Natural killer cell treated with Interleukin-12 subunit alpha and Interleukin-12 subunit beta and Interleukin-15 and Interleukin-18, amount 100 ng/mL, for 72 hours (primary cell): Measurements from ENCODE around the gene CARS1. TPM values are rescaled to one million over a fixed set of nuclear protein-coding genes. Genes with fewer than 3 reads are reported as not detected.

Source experiments
- ATAC-seq, 2 donors: fragments of 150-1000 bp; cut with Tn5 transposase in 1 of 2; sonication (Bioruptor Pico), chemical (Tn5 transposase) in 1 of 2; 2 replicates each; pipeline ENCODE4 v1.10.0; 2021
- DNase-seq: peaks from one replicate; pipeline ENCODE4 v3.0.0; 2022; ENCODE audit warnings: low spot score
- H3K27ac Mint-ChIP-seq, 2 donors: 1 replicate in 1 of 2; 2 replicates in 1 of 2; pipeline ENCODE4 v1.8.0; 2022; ENCODE audit warnings: mixed read lengths in 2 of 2, mild to moderate bottlenecking in 1 of 2, moderate library complexity in 1 of 2
- H3K27me3 Mint-ChIP-seq, 2 donors: 1 replicate in 1 of 2; 2 replicates in 1 of 2; pipeline ENCODE4 v1.8.0; 2022; ENCODE audit warnings: mixed read lengths in 2 of 2
- H3K36me3 Mint-ChIP-seq: one replicate; pipeline ENCODE4 v1.8.0; 2022; ENCODE audit warnings: mixed read lengths
- H3K4me1 Mint-ChIP-seq, 2 donors: 1 replicate in 1 of 2; 2 replicates in 1 of 2; pipeline ENCODE4 v1.8.0; 2022; ENCODE audit warnings: low read depth in 2 of 2, mixed read lengths in 2 of 2, mild to moderate bottlenecking in 1 of 2
- H3K4me3 Mint-ChIP-seq: one replicate; pipeline ENCODE4 v1.8.0; 2022; ENCODE audit warnings: mixed read lengths
- H3K9me3 Mint-ChIP-seq: 2 replicates; pipeline ENCODE4 v1.8.0; 2022; ENCODE audit warnings: mixed read lengths
- total RNA-seq, 2 donors: library from RNA; stranded (reverse); gene quantifications; one replicate each; pipeline ENCODE4 v1.2.3, GENCODE V29; 2022

CARS1 gene
- total RNA-seq, 2 donors from 2014 or later, result 88.8 to 128 TPM

DNA sequence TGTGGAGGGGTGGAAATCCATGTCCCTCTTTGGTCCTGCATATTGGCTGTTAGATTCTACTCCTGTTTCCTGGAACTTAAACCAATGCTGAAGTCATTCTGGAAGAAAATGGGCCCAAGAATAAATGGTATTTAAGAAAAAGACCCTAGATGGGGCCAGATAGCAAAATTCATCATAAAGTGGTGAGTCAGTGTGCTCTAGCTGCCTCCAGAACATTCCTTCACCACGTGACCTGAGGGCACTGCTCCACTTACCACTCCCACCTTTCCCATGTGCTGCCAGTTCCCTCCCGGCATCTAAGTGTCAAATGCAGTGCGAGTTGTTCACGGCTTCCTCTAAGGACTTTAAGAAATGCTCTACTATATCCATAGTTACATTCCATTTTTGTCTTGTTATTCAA lies 34.2 kb downstream of the CARS1 start:
- DNase-seq (no peak), ATAC-seq (no peak)
- Mint-ChIP-seq H3K4me3 (no peak overlapping the region), H3K36me3 (peaks cover 8% of the 10 kb centered on the region), H3K27me3 (no peaks in the 10 kb centered on the region), H3K4me1 (peaks cover 14 to 24% of the 10 kb centered on the region in 2 donors), H3K27ac (peak overlapping the region; percentile 20 to 62), H3K9me3 (no peaks in the 10 kb centered on the region)

DNA sequence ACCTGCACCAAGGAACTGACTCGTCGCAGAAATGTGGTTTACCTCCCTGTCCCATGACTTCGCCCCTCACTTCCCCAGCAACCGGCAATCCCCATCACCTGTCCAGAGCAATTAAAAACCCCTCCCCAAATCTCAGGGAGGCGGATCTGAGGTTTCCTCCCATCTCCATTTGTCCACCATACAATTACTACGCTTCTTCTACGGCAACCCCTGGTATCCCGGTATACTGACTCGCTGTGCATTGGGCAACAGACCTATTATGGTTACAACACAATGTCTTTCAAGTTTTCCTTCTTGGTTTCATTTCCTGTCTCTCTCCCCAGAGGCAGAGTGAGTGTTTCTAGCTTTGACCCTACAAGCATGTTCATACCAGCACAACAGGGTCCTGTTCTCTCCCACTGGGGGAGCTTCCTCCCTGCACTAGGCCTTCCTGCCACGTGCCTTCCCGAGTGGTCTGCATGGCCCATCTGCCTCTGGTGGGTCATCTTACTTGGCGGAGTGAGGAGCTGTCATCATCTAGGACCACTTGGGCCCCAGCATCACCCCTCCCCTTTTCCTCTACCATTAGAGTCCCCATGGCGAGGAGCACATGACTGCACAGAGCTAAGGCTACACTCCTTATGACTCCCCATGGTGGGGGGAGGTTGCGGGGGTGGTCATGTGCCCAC lies 34.8 kb downstream of the CARS1 start:
- peaks cover 14 to 24% of the 10 kb centered on the region in 2 donors for H3K4me1 Mint-ChIP-seq
- peaks cover 10% of the 10 kb centered on the region for H3K36me3 Mint-ChIP-seq

DNA sequence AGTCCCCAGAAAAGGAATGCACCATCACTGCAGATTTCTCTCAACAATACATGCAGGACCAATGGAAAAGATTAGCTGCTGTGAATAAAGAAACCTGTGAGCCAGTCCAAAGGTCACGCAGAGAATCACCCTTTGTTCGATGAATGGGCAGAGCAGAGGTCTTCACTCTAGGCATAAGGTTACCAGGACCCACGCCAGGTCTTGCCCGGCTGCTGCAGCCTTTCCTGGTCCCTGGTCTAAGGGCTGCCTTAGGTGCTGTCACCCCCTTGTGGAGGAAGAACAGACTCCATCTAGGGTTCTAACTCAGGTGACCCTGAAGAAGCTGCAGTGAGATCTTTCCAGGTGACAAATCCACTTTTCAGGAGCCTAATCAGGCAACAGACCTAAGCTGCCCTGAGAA lies 36.1 kb downstream of the CARS1 start:
- no peaks in the 10 kb centered on the region for H3K9me3 Mint-ChIP-seq
- H3K36me3 Mint-ChIP-seq, result peaks cover 10% of the 10 kb centered on the region
- H3K4me3 Mint-ChIP-seq, result no peak overlapping the region
- no peak for ATAC-seq
- DNase-seq, result no peak
- H3K4me1 Mint-ChIP-seq, result peaks cover 14 to 24% of the 10 kb centered on the region in 2 donors
- no peaks in the 10 kb centered on the region for H3K27me3 Mint-ChIP-seq
- H3K27ac Mint-ChIP-seq, result no peak overlapping the region

More for the DNA sequence above, 34.8 kb downstream of the CARS1 start:
- ATAC-seq (peak; percentile 73 to 76), DNase-seq (no peak)
- Mint-ChIP-seq H3K9me3 (no peaks in the 10 kb centered on the region), H3K4me3 (peak overlapping the region; percentile 7), H3K27me3 (no peaks in the 10 kb centered on the region), H3K27ac (peak overlapping the region; percentile 20 to 62)

DNA sequence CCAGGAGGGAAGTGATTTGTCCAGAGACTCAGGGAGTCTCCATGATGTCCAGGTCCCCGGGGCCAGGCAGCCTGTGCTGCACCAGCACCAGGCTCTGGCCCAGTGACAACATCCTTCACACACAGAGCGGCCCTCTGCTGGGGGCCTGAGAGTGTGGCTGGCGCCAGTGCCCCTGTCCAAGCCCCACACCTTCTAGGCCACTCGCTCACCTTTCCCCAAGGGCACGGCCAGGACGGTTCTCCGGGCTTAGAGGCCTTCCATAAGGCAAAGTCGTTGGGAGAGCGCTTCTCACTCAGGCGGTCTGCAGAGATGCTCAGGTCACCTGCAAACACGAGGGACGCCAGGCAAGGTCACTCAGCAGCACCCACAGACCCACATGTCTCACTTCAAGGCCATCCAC lies 37.2 kb downstream of the CARS1 start:
- peak overlapping the region in 1 of 2 donors; percentile 52 for H3K27ac Mint-ChIP-seq
- H3K36me3 Mint-ChIP-seq, result peaks cover 5% of the 10 kb centered on the region
- no peaks in the 10 kb centered on the region for H3K27me3 Mint-ChIP-seq
- H3K4me1 Mint-ChIP-seq, result peaks cover 18 to 30% of the 10 kb centered on the region in 2 donors
- H3K9me3 Mint-ChIP-seq, result no peaks in the 10 kb centered on the region
- H3K4me3 Mint-ChIP-seq, result no peak overlapping the region
- no peak for DNase-seq
- ATAC-seq, result no peak

DNA sequence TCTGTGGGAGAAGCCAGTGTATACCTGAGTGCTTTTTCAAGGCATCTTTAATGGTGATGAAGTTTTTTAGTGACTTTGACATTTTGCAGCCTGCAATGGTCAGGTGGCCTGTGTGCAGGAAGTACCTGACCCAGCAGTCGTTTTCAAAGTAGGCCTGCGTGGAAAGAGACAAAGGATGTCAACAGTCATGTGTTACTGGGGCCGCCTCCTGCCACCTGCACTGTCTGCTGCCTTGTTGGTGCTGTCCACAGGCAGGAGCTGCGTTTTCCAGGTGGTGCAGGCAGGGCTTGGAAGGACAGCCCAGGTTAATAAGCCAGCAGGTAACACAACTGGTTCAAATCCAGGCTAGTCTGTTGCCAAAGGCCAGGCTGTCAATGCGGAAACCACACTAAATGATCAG lies 38.6 kb downstream of the CARS1 start:
- DNase-seq, result no peak
- Mint-ChIP-seq H3K4me3 (no peak overlapping the region), H3K4me1 (peaks cover 23 to 32% of the 10 kb centered on the region in 2 donors), H3K36me3 (peaks cover 5% of the 10 kb centered on the region), H3K27me3 (no peaks in the 10 kb centered on the region), H3K27ac (no peak overlapping the region), H3K9me3 (no peaks in the 10 kb centered on the region)
- no peak for ATAC-seq

DNA sequence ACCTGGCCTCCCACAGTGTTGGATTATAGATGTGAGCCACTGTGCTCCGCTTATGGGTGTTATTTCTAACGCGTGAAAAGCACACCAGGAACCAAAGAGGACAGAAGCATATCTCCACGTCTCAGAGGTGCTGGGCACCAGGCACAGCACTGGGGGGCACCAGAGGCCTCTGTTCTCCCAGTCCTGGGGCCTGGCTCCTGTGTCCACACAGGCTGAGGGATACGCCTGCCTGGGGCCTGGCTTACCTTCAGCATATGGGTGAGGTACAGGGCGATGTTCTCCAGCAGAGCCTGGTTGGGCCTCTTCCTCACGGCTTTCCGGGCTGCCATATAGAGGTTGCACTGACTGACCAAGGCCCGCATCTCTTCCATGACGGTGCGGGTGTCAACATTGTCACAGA lies 40.4 kb downstream of the CARS1 start:
- DNase-seq (no peak), ATAC-seq (no peak)
- Mint-ChIP-seq H3K27me3 (no peaks in the 10 kb centered on the region), H3K9me3 (no peaks in the 10 kb centered on the region), H3K27ac (no peak overlapping the region), H3K4me3 (no peak overlapping the region), H3K36me3 (peaks cover 5% of the 10 kb centered on the region), H3K4me1 (peaks cover 9 to 15% of the 10 kb centered on the region in 2 donors)

DNA sequence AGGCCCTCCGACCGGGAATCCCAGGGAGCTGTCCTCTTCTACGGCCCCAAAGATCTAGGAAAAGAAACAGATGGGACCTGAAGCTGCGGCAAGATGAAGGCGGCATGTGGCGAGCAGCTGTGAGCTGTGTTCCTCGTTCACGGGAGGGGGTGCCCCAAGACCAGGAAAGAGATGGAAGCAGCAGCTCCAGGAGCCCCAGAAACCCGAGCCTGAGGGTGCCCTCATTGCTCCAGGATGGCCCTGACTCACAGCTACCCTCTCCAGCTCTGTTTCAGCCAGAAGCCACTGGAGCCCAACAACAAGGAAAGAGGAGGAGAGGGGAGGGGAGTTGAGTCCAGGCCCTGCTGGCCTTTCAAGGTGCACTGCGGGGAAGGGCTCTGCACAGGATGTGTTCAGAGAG lies 41.4 kb downstream of the CARS1 start:
- Mint-ChIP-seq H3K4me3 (no peak overlapping the region), H3K27me3 (no peaks in the 10 kb centered on the region), H3K27ac (no peak overlapping the region), H3K36me3 (peaks cover 5% of the 10 kb centered on the region), H3K9me3 (no peaks in the 10 kb centered on the region), H3K4me1 (peaks cover 9 to 12% of the 10 kb centered on the region in 2 donors)
- DNase-seq (no peak), ATAC-seq (no peak)

DNA sequence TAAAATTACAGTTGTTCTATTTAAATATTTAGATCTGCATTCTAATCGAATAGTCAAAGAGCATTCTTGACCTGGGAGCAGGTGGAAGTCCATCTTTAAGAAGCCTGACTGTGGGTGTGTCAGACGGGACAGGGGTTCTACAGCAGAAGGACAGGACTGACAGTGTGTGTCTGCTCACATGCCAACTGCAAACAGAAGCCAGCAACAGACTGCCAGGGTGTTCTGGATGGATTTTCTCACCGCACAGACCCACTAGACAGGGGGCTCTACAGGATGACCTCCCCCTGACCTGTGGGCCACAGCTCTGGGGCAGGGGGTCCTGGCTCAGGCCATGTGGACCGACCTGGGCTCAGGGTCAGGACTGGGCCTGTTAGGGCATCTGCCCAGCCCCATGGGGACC lies 42.3 kb downstream of the CARS1 start:
- Mint-ChIP-seq H3K36me3 (peaks cover 5% of the 10 kb centered on the region), H3K27ac (peak overlapping the region; percentile 66 to 77), H3K4me1 (peaks cover 9 to 12% of the 10 kb centered on the region in 2 donors), H3K27me3 (no peaks in the 10 kb centered on the region), H3K4me3 (peak overlapping the region; percentile 32), H3K9me3 (no peaks in the 10 kb centered on the region)
- DNase-seq, result no peak
- no peak for ATAC-seq

DNA sequence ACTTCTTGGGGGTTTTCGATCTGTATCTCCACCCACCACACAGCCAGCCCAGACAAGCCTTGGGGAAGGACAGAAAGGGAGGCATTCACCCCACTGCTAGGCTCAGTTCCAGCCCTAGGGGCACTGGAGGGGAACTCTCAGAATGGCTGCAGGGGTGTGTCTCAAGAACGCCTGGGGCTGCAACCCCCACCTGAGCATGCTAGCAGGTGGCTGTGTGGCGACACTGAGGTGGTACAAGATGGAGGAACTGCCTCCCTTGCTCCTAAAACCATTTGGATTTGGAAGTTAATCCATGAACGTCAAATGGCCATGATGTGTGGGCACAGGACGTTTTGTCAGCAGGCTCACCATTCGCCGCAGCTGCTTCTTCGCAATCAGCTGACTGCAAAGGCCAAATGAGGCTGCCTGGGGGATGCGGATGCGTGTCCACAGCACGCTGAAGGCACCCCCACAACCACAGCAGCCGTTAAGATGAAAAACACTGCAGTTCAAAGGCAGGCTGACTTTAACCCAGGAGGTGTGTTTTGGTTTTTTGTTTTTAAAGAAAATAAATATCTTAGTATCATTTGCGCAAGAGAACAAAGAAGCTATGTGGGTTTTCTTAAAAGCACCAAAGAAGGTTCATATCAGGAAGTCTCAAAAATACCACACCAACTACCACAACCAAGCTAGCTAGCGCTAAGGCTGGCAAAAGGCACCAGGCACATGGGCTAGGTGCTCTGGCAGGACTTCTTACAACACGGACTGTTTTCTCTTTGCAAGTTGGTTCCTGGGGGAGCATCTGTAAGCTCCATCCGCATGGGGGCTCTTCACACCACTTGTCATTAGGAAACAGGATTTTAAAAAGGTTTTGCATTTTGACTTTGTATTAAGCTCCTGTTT lies 42.9 kb downstream of the CARS1 start:
- Mint-ChIP-seq H3K27ac (peak overlapping the region; percentile 66 to 77), H3K4me1 (peaks cover 12% of the 10 kb centered on the region in 2 donors), H3K4me3 (peak overlapping the region; percentile 32), H3K36me3 (peaks cover 5% of the 10 kb centered on the region), H3K9me3 (no peaks in the 10 kb centered on the region), H3K27me3 (no peaks in the 10 kb centered on the region)
- no peak for DNase-seq
- ATAC-seq, result peak; percentile 76

DNA sequence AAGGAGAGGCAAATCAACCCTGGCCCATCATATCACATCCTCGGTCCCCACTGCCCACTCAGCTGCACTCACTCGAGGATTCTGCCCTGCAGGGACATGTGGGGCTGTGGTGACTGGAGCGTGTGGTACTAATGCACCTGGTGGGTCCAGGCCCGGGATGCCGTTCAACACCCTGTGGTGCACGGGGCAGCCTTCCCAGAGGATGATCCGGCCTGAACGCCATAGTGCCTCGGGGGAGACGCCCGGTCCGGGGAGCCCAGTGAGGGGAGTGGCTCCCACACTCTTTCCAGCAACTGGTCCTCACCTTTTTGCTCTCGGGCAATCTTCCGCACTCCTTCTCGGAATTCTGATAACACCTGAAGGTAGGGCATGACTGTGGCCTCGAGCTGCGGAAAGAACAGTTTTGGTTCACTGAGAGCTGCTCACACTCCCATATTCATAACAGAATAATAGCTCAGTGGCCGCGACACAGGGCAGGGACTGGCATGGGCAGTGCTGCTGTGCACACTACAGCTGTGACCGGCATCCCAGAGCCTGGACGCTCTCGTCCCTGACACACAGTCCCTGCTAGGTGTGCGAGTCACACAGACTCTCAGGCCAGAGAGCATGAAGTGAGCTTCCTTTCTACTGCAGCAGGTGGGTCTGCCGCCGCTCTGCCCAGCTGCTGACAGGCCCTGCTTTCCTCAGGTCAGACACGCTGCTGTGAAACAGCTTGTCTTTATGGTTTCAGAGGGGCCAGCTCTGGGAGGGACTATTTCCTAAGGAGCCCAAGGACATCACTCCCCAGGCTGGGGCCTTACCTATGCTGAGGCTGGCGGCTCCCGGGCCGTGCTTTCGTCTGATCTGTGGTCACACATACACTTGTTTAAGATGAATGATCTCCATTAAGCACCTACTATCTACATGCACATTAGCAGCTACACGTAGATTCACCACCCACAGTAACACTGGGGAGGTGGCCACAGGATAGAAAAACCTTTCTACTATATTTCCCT lies 45.0 kb downstream of the CARS1 start:
- H3K36me3 Mint-ChIP-seq, result peaks cover 5% of the 10 kb centered on the region
- DNase-seq (no peak), ATAC-seq (no peak)
- H3K4me3 Mint-ChIP-seq, result no peak overlapping the region
- H3K9me3 Mint-ChIP-seq, result no peaks in the 10 kb centered on the region
- no peak overlapping the region for H3K27ac Mint-ChIP-seq
- H3K27me3 Mint-ChIP-seq, result no peaks in the 10 kb centered on the region
- peaks cover 15 to 16% of the 10 kb centered on the region in 2 donors for H3K4me1 Mint-ChIP-seq

DNA sequence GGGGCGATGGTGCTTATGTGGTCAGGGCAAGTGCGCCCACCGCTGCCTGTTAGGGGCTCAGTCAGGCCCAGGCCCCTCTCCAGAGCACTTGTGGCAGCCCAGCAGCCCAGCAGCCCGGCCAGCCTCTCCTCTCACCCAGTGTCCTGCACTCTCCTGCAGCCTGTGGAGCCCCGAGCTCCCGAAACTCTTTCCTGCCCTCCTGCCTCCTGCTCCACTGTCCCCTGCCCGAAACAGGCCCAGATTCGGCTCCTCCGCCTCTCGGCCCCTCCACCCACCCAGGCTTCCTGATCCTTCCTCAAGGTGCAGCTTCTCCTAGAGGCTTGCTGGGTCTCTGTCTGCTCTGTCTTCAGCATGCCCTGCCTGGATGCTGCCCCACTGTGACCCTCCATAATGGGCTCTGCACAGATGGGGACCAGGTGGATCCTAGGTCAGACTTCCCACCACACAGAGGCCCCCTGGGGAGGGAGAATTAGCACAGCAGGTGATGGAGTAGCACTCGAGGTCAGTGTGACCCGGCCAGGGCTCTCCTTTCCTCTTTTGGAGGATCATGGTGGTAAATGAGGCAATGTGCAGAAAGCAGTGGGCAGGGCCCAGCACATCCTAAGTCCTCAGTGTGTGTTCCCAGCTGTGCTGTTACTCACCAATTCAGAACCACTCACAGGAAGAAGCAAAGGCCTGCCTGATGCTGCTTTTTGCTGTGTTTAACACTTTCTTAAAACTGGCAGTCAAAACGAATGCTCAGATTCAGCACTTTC lies 46.5 kb downstream of the CARS1 start:
- Mint-ChIP-seq H3K9me3 (no peaks in the 10 kb centered on the region), H3K4me3 (no peak overlapping the region), H3K36me3 (peaks cover 5% of the 10 kb centered on the region), H3K27me3 (no peaks in the 10 kb centered on the region), H3K27ac (peak overlapping the region in 1 of 2 donors; percentile 63), H3K4me1 (peaks cover 15 to 16% of the 10 kb centered on the region in 2 donors)
- no peak for DNase-seq
- no peak for ATAC-seq

DNA sequence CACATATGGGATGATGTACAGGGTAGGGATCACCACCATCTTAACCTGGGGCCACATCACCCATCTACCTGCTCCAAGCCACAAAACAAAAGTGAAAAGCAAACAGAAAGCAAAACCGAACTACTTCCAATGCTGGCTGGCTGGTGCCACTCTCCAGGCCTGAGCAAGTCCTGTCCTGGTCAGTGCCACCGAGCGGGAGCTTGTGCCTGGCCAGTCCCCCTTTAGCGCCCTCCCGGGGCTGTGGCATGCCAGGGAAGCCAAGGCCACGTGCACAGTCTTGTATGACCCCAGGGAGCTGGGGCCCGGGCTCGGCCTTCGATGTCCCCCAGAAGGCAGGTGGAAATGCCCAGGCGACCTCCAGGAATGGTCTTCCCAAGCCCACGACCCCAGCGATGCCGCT lies 47.2 kb downstream of the CARS1 start:
- DNase-seq, result no peak
- H3K9me3 Mint-ChIP-seq, result no peaks in the 10 kb centered on the region
- peak overlapping the region; percentile 49 to 75 for H3K27ac Mint-ChIP-seq
- H3K4me3 Mint-ChIP-seq, result no peak overlapping the region
- no peaks in the 10 kb centered on the region for H3K27me3 Mint-ChIP-seq
- peaks cover 9 to 12% of the 10 kb centered on the region in 2 donors for H3K4me1 Mint-ChIP-seq
- H3K36me3 Mint-ChIP-seq, result peaks cover 5% of the 10 kb centered on the region
- ATAC-seq, result no peak

DNA sequence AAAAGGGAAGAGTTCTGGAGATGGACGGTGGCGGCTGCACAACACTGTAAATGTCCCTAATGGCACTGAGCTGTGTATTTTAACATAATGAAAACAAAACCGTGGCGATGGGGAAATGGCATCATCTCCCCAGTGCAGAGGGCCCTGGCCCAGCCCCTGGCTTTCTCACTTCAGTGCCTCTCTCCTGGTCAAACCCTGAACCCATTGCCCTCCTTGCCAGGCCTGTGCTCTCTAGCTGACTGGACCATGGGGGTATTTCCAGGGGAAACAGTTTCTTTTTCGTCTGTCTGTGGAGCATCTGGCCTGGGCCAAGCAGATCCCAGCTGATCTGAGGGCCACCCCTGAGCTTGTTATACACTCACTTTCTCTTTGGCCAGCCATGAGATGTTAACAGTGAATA lies 47.7 kb downstream of the CARS1 start:
- DNase-seq (no peak), ATAC-seq (peak in 1 of 2 donors; percentile 13)
- peaks cover 4 to 11% of the 10 kb centered on the region in 2 donors for H3K4me1 Mint-ChIP-seq
- H3K27ac Mint-ChIP-seq, result peak overlapping the region; percentile 49 to 75
- no peaks in the 10 kb centered on the region for H3K27me3 Mint-ChIP-seq
- peaks cover 5% of the 10 kb centered on the region for H3K36me3 Mint-ChIP-seq
- H3K4me3 Mint-ChIP-seq, result no peak overlapping the region
- H3K9me3 Mint-ChIP-seq, result no peaks in the 10 kb centered on the region
